Keratinocyte (primary cell): ENCODE data around the gene GP5.

Source experiments
- CTCF ChIP-seq, 3 experiments: IDR thresholded peaks in 1 of 3; conservative IDR thresholded peaks in 1 of 3; optimal IDR thresholded peaks in 1 of 3; 2 replicates in 2 of 3; 3 replicates in 1 of 3; pipeline versions ENCODE3 to v1.5.1; 2011; ENCODE audit warnings: low read length in 3 of 3, mild to moderate bottlenecking in 3 of 3, moderate library complexity in 2 of 3, control low read depth in 1 of 3, inconsistent platforms in 1 of 3; ENCODE audit not compliant: insufficient read depth in 2 of 3; ENCODE audit errors: extremely low read depth in 1 of 3
- EZH2 ChIP-seq: IDR thresholded peaks from one replicate; pipeline ENCODE4 v1.6.1; 2012; ENCODE audit warnings: inconsistent platforms, mild to moderate bottlenecking, low read length, moderate library complexity

- TF ChIP-seq CTCF (optimal IDR thresholded peaks at IDR 0.05 in 1 of 3, IDR thresholded peaks at IDR 0.05 in 1 of 3, conservative IDR thresholded peaks at IDR 0.05 in 1 of 3; ENCODE audit: extremely low read depth in 1 of 3, insufficient read depth in 2 of 3, low read length in 3 of 3) (no peak), EZH2 (no peak)
These were observed 48.6 kb upstream of the GP5 start for GRCh38 chr3:194447657-194448056.
